ENCODE data around the gene TUT4. TPM values are rescaled to one million over a fixed set of nuclear protein-coding genes. Genes with fewer than 3 reads are reported as not detected.

TUT4 gene
- total RNA-seq, 1 experiment from 2014 or later, result 71.2 TPM

DNA sequence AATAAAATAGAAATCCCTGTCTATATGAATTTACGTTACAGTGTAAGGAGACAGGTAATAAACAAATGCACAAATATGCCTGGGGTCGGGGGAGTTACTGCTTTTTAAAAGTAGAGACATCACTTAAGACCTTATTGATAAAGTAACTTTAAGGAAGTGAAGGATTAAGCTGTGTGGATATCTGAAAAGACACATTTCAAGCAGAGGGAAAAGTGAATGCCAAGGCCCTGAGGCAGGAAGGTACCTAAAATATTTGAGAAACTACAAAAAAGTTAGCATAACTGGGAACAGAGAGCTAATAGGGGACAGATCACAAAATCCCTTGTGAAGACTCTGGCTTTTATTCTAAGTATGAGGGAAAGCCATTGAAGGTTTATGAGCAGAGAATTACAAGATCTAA is 41.5 kb downstream of the TUT4 start:
- no peak overlapping the region for H3K27ac ChIP-seq (ENCODE audit: low read depth, low read length, poor library complexity, severe bottlenecking)
- intact Hi-C loops (cut with micrococcal nuclease; ENCODE audit: unreplicated experiment), result no loop called here
- H3K36me3 ChIP-seq (ENCODE audit: insufficient read depth, low read length, poor library complexity, severe bottlenecking), result peaks cover 7% of the 10 kb centered on the region
- H3K4me1 ChIP-seq (ENCODE audit: insufficient read depth, low read length, poor library complexity, severe bottlenecking), result no peaks in the 10 kb centered on the region
- POLR2A ChIA-PET (ENCODE audit: low non-redundant PET), result no interaction called here
- TF ChIP-seq EZH2 (IDR thresholded peaks at IDR 0.05; ENCODE audit: borderline replicate concordance, low read depth, low read length, poor library complexity, severe bottlenecking), result no peak
- TF ChIP-seq, protein P1, sequence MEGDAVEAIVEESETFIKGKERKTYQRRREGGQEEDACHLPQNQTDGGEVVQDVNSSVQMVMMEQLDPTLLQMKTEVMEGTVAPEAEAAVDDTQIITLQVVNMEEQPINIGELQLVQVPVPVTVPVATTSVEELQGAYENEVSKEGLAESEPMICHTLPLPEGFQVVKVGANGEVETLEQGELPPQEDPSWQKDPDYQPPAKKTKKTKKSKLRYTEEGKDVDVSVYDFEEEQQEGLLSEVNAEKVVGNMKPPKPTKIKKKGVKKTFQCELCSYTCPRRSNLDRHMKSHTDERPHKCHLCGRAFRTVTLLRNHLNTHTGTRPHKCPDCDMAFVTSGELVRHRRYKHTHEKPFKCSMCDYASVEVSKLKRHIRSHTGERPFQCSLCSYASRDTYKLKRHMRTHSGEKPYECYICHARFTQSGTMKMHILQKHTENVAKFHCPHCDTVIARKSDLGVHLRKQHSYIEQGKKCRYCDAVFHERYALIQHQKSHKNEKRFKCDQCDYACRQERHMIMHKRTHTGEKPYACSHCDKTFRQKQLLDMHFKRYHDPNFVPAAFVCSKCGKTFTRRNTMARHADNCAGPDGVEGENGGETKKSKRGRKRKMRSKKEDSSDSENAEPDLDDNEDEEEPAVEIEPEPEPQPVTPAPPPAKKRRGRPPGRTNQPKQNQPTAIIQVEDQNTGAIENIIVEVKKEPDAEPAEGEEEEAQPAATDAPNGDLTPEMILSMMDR (conservative IDR thresholded peaks at IDR 0.05; ENCODE audit: low read depth, low read length), result no peak
- no peaks in the 10 kb centered on the region for H3K27me3 ChIP-seq (replicated peaks; ENCODE audit: insufficient read depth, low read depth, low read length, poor library complexity)
- H3K9me3 ChIP-seq (ENCODE audit: low read depth, low read length, poor library complexity, severe bottlenecking), result no peaks in the 10 kb centered on the region
- no peak for DNase-seq (ENCODE audit: low spot score)
- CTCF ChIA-PET, result no interaction called here
- BruUV-seq (replicated peaks), result no TSS peak
- H3K4me3 ChIP-seq (ENCODE audit: low read depth, low read length, poor library complexity, severe bottlenecking), result no peak overlapping the region

DNA sequence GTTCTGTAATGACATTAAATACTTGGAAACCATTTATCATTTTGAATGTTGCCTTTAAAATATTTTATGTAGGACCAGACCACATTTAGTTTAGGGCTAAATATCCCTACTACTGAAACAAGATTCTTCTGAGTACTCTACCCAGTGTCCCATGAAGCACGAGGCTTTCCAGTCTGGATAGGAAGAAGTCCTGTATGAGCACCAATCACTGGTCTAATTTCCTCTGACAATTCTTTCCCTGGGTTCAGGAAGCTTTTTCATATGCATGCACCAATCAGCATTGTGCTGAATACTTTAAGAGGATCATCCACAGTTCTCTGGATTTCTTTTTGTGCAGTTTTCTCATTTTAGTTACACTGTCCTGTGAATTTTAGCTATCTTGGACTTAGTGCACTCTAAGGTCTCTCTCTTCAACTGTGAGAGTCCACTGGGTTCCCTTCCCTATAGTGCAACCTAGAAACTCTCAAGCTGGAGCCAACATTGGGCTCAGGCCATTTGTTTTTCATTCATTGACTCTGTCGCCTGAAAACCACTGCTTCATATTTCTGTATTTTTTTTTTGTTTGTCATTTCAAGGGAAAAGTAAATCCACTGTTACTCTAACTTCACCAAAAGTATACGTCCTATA is 45.9 kb downstream of the TUT4 start:
- Histone ChIP-seq H3K36me3 (ENCODE audit: insufficient read depth, low read length, poor library complexity, severe bottlenecking) (no peaks in the 10 kb centered on the region), H3K27ac (ENCODE audit: low read depth, low read length, poor library complexity, severe bottlenecking) (no peak overlapping the region), H3K9me3 (ENCODE audit: low read depth, low read length, poor library complexity, severe bottlenecking) (no peaks in the 10 kb centered on the region), H3K27me3 (replicated peaks; ENCODE audit: insufficient read depth, low read depth, low read length, poor library complexity) (no peaks in the 10 kb centered on the region), H3K4me3 (ENCODE audit: low read depth, low read length, poor library complexity, severe bottlenecking) (no peak overlapping the region), H3K4me1 (ENCODE audit: insufficient read depth, low read length, poor library complexity, severe bottlenecking) (no peaks in the 10 kb centered on the region)
- intact Hi-C loops (cut with micrococcal nuclease; ENCODE audit: unreplicated experiment), result no loop called here
- DNase-seq (ENCODE audit: low spot score), result no peak
- no TSS peak for BruUV-seq (replicated peaks)
- CTCF ChIA-PET, result interaction anchor here (0.6 kb wide), 1 partner anchor 83 kb away, joined by 4 read pairs; no protein-coding TSS in a partner anchor
- POLR2A ChIA-PET (ENCODE audit: low non-redundant PET), result no interaction called here
- TF ChIP-seq, protein P1 (conservative IDR thresholded peaks at IDR 0.05; ENCODE audit: low read depth, low read length), result no peak
- TF ChIP-seq EZH2 (IDR thresholded peaks at IDR 0.05; ENCODE audit: borderline replicate concordance, low read depth, low read length, poor library complexity, severe bottlenecking), result no peak

DNA sequence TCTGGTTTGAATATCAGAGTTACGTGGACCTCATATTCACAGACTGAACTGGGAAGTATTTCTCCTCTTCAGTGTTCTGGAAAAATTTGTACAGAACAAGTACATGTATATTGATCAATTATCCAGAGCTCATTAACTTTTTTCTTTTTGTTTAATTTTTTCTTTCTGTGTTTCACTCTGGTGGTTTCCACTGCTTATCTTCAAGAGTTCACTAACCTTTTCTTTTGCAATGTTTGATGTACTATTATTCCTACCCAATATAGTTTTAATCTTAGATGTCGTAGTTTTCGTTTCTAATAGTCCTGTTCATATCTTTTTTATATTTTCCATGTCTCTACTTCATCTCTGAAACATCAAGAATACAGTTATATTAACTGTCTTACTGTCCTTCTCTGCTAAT is 46.5 kb downstream of the TUT4 start:
- CTCF ChIA-PET, result no interaction called here
- no peak for DNase-seq (ENCODE audit: low spot score)
- Histone ChIP-seq H3K27me3 (replicated peaks; ENCODE audit: insufficient read depth, low read depth, low read length, poor library complexity) (no peaks in the 10 kb centered on the region), H3K36me3 (ENCODE audit: insufficient read depth, low read length, poor library complexity, severe bottlenecking) (no peaks in the 10 kb centered on the region), H3K27ac (ENCODE audit: low read depth, low read length, poor library complexity, severe bottlenecking) (no peak overlapping the region), H3K9me3 (ENCODE audit: low read depth, low read length, poor library complexity, severe bottlenecking) (no peaks in the 10 kb centered on the region), H3K4me1 (ENCODE audit: insufficient read depth, low read length, poor library complexity, severe bottlenecking) (no peaks in the 10 kb centered on the region), H3K4me3 (ENCODE audit: low read depth, low read length, poor library complexity, severe bottlenecking) (no peak overlapping the region)
- TF ChIP-seq EZH2 (IDR thresholded peaks at IDR 0.05; ENCODE audit: borderline replicate concordance, low read depth, low read length, poor library complexity, severe bottlenecking), result no peak
- TF ChIP-seq, protein P1 (conservative IDR thresholded peaks at IDR 0.05; ENCODE audit: low read depth, low read length), result no peak
- POLR2A ChIA-PET (ENCODE audit: low non-redundant PET), result no interaction called here
- no TSS peak for BruUV-seq (replicated peaks)
- intact Hi-C loops (cut with micrococcal nuclease; ENCODE audit: unreplicated experiment), result no loop called here
